Stimulated activated CD4-positive, alpha-beta T cell treated with anti-CD3 and anti-CD28 coated beads, Interleukin-4, amount 100 ng/mL, for 24 hours (primary cell): Measurements from ENCODE around the gene ZNF768.
"Not testable (repeated sequence)": the region's sequence is repeated elsewhere in the genome, so short reads cannot be mapped to it uniquely, and the experiment has no call there.

Experiments used
- DNase-seq: peaks from one replicate; pipeline ENCODE4 v3.0.0-alpha.2; 2020

Gene ZNF768

DNA sequence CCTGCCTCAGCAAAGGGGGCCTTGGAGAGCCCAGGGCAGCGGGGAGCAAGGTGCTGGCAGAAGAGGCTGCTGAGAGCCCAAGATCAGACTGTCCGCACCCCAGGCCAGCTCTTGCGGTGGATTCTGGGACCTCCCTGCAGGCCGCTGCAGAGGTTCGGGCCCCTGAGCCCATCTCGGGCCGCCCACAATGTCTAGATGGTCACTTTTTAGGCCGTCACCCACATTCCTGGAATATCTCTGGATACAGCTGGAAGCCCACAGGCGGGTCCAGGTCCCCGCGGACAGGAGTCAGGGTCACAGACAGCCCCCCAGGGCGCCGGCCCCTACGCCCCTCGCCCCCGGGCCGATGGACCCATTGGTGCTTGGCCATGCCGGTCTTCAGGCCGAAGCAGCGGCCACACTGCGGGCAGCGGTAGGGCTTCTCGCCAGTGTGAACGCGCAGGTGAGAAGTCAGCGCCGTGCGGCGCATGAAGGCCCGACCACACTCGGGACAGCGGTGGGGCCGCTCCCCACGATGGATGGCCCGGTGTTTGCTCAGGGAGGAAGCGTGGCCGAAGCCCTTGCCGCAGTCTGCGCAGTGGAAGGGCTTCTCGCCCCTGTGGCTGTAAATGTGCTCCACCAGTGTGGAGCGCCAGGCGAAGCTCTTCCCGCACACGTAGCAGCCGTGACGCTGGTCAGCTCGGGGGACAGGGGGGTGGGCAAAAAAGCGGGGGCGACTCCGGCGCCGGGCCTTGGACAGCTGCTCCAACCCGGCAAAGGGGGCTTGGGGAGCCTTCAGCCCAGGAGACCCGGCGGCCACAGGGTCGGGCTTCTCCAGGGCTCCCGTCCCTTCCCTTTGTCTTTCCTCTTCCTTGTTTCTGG is 6.1 kb upstream of the ZNF768 start:
- no peak for DNase-seq

GRCh38 chr16:30530163-30531037 is 4.0 kb upstream of the ZNF768 start:
- DNase-seq: no peak

- no peak for DNase-seq
These were observed 2.6 kb upstream of the ZNF768 start for GRCh38 chr16:30528799-30529457.

DNA sequence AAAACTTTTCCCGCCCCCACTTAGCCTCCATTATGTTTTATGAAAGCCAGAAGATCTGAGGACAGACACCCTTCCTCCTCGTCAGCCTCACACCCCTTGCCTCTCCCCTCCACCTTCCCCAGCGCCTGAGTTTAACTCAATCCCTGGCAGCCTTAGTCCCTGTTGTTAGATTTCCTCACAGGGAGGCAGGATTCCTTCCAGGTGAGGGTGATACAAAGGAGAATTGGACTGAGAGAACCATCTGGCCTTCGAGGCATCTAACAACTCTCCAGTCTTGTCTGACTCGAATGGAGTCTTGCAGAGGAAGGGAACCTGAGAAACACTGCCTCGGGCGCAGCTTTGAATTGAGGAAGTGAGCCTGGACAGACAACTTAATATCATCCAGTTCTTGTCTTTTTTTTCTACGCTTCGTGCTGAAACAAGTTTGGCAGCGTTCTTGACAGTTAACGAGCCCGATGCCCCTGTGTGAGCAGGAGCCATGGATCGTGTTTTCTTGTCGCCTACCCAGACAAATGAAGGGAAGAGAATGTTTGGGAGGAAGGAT is 1.3 kb upstream of the ZNF768 start:
- DNase-seq: no peak

- DNase-seq: peak; percentile 94
These were observed 663 bp upstream of the ZNF768 start for GRCh38 chr16:30526823-30527634.

DNA sequence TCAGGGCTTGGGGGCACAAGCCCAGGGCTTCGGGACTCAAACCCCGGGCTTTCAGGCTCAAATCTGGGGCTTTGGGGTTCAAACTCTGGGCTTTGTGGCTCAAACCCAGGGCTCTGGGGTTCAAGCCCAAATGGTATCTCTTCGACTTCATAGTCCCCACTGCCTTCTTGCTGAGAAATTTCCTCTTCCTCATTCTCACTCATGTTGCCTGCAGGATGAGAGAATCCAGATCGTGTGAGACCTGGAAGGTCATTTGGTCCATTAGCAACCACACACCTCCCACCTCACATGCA is 576 bp downstream of the ZNF768 start:
- no peak for DNase-seq

DNA sequence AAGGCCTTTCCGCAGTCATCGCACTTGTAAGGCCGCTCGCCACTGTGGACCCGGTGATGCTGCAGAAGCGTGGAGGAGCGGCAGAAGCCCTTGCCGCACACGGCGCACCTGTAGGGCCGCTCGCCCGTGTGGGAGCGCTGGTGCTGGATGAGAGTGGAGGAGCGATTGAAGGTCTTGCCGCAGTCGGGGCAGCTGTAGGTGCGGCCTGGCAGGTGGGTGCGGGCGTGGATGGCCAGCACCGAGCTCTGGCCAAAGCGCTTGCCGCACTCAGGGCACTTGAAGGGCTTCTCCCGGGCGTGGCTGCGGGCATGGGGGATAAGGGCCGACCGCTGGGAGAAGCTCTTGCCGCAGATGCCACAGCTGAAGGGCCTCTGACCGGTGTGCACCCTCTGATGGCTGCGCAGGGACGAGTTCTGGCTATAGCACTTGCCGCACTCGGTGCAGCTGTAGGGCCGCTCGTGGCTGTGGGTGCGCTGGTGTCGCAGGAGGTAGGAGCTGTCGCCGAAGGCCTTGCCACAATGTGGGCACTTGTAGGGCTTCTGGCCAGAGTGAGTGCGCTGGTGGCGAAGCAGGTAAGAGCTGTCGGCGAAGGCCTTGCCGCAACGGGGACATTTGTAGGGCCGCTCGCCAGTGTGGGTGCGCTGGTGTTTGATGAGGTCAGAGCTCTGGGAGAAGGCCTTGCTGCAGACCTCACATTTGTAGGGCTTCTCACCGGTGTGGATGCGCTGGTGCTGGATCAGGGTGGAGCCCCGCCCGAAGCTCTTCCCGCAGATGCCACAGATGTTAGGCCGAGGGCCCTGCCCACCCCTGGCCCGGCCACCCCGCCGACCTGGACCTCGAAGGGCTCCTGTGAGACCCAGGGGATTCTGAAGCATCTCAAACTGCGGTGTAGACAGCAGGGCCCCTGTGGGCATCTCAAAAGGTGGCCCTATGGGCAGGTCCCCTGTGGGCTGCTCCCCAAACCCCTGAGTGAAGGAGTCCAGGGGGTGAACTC is 1.5 kb downstream of the ZNF768 start:
- no peak for DNase-seq

DNA sequence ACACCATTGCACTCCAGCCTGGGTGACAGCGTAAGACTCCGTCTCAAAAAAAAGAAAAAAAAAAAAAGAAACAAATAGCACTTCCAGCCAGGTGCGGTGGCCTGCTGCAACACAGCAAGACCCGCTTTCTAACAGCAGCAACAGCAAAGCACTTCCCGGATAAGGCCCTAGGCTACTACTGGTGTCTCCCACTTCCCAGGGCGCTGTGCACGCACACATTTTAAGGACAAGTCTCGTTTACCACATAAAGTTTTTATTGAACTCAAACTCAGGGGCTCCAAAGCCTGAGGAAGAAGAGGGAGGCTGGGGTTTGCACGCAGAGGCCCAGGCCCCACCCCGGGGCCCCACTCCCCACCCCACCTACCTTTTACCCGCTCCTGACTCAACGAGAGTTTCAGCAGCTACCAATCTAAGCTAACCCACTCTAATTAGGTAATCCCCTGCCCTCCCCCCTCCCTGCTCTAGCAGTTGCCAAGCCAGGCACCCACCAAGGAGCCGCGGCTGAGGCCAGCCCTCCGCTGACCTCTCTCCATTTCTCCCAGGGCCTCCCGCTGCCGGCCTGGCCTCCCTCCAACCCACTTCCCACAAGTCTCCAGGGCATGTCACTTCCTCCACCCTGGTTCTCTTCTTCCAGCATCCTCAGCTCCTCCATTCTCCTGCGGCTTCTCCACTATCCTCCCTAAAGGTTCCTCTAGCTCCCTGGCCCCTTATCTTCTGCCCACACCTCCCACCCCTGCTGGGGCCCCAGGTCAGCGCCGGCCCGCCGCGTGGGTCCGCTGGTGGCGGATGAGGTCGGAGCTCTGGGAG is 2.4 kb downstream of the ZNF768 start:
- no peak for DNase-seq

DNA sequence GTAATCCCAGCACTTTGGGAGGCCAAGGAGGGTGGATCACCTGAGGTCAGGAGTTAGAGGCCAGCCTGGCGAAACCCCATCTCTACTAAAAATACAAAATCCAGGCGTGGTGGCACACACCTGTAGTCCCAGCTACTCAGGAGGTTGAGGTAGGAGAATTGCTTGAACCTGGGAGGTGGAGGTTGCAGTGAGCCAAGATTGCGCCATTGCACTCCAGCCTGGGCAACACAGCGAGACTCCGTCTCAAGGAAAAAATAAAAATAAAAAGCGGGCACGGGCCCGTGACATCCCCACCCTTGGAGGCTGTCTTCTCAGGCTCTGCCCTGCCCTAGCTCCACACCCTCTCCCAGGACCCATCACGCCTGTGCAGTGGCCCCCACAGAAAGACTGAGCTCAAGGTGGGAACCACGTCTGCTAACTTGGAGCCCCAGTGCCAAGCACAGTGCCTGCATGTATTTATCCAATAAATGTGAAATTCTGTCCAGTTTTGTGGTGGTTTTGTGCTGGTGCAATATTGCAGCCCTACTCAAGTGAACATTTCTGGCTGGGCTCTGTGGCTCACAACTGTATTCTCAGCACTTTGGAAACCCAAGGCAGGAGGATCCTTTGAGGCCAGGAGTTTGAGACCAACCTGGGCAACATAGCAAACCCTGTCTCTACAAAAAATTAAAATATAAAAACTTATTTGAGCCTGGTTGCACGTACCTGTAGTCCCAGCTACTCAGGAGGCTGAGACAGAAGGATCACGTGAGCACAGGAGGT is 3.5 kb downstream of the ZNF768 start:
- not testable (repeated sequence) for DNase-seq

DNA sequence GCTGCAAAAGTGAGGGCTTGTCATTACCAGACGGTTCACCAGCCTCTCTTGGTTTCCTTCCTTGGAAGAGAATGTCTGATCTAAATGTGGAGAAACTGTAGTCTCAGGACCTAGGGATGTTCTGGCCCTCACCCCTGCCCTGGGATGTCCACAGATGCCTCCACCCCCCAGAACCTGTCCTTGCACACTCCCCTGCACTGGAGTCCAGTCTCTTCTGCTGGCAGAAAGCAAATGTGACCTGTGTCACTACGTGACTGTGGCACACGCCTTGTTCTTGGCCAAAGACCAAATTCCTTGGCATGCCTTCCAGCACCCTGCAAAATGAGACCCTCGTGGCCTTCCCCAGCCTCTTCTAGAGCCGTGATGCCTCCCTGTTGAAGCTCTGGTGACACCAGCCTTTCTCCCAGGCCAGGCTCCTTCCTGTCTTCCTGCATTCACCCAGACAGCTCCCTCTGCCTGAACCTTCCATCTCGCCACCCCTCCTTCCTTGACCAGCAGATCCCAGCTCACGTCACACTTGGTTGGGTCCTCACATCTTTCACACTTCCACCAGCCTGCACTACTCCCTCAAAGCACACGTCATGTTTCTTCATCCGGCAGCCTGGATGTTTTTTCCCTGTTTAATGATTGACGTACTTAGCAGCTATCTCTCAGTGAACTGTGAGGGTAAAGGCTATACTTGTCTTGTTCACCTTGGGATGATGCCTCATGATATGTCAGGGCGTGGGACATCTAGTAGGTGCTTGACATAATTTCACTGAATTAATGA is 4.3 kb downstream of the ZNF768 start:
- no peak for DNase-seq

DNA sequence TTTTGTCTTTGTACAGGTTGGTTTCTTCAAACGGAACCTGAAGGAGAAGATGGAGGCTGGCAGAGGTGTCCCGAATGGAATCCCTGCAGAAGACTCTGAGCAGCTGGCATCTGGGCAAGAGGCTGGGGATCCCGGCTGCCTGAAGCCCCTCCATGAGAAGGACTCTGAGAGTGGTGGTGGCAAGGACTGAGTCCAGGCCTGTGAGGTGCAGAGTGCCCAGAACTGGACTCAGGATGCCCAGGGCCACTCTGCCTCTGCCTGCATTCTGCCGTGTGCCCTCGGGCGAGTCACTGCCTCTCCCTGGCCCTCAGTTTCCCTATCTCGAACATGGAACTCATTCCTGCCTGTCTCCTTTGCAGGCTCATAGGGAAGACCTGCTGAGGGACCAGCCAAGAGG is 4.9 kb downstream of the ZNF768 start:
- no peak for DNase-seq

- DNase-seq: no peak
These were observed 7.0 kb downstream of the ZNF768 start for GRCh38 chr16:30519120-30520049.

- DNase-seq: no peak
These were observed 7.8 kb downstream of the ZNF768 start for GRCh38 chr16:30518552-30518951.

- DNase-seq: no peak
These were observed 11.1 kb downstream of the ZNF768 start for GRCh38 chr16:30515275-30515674.

DNA sequence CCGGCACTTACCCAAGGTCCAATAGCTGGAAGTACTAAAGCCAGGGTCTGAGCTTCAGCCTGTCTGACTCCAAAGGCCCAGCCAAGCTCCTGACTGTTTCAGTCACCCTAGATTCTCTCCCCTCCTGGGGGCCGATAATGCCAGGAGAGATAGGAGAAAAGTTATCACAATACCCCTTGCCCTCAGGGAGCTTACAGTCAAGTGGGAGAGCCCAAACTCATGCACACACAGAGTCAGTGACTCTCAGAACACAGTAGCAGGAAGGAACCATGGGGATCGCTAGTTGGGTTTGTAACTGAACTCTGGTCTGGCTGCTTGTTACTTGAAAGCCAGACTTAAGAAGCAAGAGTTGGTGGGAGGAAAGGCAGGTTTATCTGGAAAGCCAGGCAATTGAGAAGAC is 14.9 kb downstream of the ZNF768 start:
- no peak for DNase-seq

DNA sequence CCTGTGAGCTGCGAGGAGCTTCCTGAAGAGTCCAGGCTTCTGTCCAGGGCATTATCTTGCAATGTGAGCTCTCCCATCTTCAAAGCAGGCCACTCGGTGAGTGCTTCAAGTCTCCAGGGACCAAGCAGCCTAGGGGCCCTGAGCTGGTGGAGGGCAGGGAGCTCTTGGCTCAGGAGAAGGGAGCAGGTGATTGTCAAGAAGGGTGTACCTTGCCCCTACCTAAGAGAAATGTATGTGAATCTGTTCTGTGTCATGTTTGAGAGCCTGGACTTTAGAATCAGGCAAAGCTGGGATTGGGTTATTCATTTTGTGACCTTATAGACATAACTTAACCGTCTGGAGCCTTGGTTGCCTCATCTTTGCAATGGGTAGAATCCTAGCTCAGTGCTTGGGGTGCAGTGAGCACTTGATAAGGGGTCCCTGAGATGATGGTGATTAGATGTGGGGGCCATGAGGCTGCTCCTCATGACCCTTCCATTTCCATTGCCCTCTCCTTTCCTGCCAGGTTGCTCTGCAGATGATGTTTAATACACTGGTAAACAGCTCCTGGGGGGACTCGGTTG is 15.9 kb downstream of the ZNF768 start:
- DNase-seq: no peak

DNA sequence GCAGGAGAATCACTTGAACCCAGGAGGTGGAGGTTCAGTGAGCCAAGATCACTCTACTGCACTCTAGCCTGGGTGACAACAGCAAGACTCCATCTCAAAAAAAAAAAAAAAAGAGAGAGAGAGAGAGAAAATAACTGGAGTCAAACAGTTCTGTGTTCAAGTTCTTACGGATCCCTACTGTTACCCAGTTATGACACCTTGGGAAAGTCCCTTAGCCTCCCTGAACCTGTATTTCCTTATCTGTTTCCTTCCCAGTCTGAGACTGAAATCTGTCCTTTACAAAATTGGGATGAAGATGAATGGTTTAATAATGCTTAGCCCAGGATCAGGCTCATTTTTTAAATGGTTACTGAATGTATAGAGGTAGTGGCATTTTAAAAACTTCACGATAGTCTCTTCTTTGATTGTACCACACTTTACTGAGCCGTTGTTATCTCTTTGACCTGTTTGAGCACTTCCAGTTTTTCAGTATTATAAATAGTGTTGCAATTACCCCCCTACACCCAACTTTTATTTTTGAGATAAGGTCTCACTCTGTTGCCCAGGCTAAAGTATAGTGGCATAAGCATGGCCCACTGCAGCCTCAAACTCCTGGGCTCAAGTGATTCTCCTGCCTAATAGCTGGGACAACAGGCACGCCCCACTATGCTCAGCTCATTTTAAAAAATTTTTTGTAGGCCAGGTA is 17.1 kb downstream of the ZNF768 start:
- DNase-seq: no peak
